GM19467 (cell line): ENCODE data around the gene MATN1.

ENCODE experiments used
- ATAC-seq: cut with Tn5 transposase; IDR thresholded peaks from one replicate; pipeline ENCODE4 v1.9.1; 2021; ENCODE audit warnings: mild to moderate bottlenecking, moderate library complexity; ENCODE audit not compliant: unreplicated experiment

The MATN1 gene

GRCh38 chr1:30732277-30732996 lies 9.1 kb upstream of the MATN1 start:
- no peak for ATAC-seq

DNA sequence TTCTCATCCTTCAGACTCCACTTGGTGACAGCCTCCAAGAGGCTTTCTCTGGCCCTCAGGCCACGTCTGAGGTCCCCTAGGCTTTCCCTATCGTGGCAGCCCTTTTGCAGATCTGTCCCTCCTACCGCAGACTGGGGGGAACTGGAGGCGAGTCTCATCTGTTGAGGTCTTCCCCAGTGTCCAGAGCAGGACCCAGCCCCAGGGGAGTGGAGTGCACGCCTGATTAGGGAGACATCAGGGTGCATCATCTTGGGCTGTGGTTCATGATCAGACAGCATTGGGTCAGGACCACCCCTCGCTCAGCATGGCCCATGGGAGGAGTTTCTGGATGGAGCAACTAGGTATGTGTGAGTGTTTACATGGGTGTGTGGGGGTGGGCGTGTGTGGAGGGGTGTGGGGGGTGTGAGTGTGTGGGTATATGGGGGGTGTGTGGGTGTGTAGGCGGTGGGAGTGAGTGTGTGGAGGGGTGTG lies 8.5 kb upstream of the MATN1 start:
- no peak for ATAC-seq

DNA sequence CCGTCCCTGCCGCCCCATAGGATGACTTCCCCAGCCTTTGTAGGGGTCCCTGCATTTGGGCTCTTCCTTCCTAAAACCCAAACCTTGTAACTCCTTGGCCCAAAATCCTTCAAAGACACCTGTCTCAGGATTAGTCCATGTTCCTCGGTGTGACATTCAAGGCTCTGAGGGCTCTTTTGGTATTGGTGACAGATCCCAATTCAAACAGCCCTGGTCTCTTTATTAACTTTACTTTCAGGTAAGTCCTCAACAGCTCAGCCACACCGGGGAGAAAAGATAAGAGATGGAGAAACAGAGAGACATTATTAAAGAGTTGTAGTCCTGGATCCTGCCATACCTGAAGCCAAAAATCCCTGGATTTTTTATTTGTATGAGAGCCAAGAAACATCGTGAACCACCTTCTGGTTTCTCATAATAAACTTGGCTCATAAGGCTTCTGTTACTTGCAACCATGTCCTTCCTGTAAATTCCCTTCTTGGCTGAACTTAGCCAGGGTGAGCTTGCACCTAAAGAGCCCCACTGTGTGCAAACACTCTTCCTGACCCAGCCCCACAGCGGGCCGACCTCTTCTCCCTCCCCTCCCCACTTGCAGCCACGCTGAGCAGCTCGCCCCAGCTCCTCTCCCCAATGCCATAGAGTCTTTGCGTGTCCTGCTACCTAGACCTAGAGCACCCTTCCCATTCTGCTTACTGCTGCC lies 7.9 kb upstream of the MATN1 start:
- no peak for ATAC-seq

DNA sequence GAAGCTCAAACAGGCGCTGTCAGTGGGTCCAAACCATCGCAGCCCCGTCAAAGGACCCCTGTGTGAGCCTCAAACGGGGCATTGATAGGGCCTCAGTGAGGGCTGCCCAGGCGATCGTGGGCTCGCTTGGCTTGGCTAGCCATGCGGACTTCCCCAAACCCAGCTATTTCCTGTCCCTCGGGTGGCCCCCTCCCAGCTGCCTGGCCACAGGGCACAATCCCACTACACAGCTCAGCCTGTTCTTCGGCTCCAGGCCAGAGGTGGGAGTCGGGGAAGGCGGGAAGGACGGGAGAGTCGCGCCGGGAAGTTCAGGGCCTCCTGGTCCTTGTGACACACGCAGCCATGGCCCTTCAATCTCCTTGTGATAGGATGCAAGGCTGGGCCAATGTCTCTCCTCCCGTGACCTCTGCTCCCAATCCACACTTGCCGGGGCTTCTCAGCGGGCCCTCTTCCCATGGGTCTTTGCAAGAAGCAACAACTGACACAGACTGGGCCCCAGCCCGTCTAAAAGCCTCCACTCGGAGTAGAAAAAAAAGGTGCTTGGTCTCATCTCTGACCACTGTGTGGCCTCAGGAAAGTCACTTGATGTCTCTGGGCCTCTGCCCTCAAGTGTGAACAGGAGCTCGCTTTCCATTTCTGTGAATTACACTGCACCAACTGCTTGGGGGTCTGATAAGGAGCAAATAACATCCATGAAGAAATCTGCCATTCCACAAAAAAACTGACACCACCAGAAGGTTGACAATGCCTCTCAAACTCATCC lies 7.1 kb upstream of the MATN1 start:
- no peak for ATAC-seq

- ATAC-seq = no peak
These were observed 6.5 kb upstream of the MATN1 start for GRCh38 chr1:30729901-30730300.

DNA sequence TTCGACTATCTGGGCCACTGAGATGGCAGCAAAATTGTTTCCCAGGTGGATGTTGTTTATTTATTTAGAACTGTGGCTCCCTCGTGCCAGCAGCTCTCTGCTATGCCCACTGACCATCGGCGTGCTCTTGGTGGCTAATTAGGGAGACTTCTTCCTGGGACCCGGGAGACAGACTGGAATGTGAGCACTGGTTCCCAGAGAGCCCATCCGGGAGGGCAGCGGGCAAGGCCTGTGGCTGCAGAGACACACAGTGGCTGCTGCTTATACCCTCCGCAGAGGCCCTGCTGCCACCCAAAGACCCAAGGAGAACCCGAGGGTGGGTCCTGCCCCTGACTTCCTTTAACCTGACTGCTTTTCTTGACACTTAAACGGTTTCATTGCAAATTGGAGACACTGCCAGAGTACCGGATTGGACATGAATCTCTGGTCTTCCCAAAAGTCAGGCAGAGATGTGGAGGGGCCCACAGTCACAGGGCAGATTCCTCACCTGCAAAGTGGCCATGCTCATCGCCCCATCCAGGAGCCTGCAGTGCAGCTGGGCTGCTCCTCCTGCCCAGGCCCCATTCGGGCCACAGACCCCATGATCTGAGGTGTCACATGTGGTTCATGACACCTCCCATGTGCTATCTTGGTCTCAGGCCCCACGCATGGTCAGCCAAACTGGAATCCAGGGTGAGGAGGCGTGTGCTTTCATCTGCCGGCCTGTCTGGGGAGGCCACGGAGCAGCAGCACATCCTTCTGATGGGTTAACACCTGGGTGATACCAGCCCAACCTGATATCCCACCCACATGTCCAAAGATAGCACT lies 5.7 kb upstream of the MATN1 start:
- ATAC-seq = no peak

- ATAC-seq = no peak
These were observed 5.0 kb upstream of the MATN1 start for GRCh38 chr1:30728340-30728739.

- no peak for ATAC-seq
These were observed 4.4 kb upstream of the MATN1 start for GRCh38 chr1:30727824-30728223.

DNA sequence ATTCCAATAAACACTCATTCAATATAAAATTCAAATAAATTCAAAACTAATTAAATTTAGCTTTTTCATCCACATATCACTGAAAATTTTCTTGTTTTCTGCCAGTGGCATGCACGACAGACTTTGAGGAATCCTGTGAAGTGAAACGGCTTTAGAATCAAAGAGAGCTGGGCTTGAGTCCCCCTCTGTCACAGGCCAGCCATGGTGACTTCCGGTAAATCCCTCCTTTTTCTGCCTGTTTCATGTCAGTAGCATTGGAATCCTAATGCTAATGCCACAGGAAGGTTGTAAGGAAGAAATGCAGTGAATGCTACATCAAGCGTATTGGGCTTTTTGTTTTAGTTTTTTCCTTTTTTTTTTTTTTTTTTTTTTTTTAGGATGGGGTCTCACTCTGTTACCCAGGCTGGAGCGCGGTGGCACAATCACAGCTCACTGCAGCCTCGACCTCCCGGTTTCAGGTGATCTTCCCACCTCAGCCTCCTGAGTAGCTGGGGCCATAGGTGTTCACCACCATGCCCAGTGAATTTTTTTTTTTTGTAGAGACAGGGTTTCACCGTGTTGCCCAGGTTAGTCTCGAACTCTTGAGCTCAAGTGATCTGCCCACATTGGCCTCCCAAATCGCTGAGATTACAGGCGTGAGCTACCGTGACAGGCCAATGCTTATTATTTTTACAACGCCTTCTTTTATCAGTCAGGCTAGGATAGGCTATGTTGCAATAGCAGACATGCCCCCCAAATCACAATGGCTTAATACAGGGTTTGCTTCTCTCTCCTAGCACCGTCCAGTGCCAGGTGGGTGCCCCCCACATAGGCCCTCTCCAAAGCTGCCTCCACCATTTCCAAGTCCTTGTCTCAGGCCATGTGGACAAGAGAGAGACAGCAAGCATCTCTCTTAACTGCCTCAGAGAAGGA lies 3.6 kb upstream of the MATN1 start:
- ATAC-seq = no peak

DNA sequence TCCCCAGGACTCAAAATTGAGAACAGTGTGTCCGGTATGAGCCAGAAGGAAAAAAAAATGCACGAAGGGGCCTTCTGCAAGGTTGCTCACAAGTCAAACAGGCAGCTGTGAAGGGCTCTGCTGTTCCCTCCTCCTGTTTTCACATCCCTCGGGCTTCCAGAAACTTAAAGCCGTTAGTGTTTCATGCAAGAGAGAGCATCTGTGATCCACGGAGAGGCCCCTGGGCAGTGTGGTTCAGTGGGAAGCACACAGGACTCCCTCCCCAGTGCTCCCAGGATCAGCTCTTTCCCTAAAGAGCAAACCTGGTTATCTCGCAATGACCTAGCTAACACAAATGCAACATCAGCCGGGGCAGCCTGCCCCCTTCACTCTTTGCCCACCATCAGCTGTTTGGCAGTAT lies 2.9 kb upstream of the MATN1 start:
- ATAC-seq = no peak

- no peak for ATAC-seq
These were observed 2.2 kb upstream of the MATN1 start for GRCh38 chr1:30725450-30726095.

DNA sequence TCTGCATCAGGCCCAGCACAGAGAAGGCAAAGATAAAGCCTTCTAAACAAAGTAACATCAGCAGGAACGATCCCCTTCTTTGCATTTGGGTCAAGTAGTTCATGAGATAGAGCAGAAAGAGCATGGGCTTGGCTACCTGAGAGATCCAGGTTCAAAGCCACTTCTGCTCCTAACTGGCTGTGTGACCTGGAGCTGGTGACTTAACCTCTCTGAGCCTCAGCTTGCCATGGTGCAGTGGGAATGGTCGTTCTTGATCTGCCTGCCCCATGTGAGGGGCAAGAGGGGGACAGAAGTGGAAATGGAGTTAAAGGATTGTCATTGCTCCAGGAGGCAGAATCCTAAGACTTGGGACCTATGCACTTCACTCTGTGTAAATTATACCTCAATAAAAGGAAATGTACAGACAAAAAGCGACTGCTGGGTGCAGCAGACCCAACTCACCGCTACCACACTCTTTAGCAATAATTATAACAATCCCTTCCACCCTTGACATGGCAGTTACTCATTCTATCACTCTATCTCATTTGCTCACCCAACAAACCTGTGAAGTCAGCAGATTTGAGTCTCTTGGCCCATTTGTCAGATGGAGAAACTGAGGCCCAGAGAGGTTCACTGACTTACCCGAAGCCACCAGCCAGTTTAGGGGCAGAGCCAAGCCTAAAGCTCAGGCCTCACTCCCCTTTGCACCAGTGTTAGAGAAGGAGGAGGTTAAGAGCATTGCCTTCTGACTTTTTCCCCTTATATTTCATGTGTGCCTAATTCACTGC lies 1.5 kb upstream of the MATN1 start:
- ATAC-seq = no peak

- no peak for ATAC-seq
These were observed 790 bp upstream of the MATN1 start for GRCh38 chr1:30724175-30724574.

DNA sequence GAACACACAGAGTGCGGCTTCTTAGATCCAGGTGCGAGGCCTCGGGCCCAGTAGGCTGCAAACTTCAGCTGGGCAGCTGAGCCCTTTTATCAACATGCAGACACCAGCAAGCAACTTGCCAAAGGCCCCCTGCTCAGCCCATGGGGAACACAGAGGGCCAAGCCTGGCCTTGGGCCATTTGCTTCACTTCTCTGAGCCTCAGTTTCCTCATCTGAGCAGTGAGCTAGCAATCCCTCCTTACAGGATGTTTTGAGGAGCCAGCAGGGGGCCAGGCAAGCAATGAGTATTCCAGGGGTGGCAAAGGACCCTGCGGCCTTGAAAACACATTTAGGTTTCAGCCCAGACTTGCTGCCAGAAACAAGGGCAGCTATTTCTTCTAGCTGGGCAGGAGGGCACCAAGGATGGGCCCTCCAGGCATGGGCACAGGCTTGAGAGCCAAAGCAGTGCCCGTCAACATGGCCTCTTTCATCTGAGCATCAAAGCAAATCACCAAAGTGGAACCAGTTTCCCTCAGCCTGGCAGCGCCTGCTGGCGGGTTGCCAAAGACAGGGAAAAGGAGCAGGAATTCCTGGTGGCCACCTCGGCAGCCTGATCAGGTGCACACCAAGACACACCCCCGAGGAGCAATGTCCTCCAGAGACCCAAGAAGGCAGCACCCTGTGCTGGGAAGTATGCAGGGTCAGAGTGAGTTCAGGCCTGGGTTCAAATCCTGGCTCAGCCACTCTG lies 1.4 kb downstream of the MATN1 start:
- no peak for ATAC-seq

DNA sequence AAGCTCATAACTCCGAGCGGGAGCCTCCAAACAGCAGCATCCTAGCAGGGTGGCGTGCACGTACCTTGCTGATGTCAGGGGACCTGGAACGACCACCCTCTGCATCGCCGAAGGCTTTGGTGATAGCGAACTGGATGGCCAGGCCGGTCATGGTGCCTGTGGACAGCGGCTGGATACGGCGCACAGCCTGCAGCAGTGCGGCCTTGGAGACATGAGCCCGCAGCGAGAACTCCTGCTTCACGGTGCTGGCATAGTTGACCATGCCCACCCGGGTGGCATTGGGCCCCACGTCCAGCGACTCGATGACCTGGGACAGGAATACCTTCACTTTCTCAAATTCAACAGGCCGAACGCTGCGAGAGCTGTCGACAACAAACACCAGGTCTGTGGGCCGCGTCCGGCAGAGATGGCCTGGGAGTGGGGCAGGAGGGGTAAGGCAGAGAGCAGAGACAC lies 2.0 kb downstream of the MATN1 start:
- ATAC-seq = no peak

GRCh38 chr1:30720271-30721223 lies 2.8 kb downstream of the MATN1 start:
- ATAC-seq = no peak
